Hepatic stellate cell (primary cell): ENCODE results near the gene ADSL.

Source experiments
- DNase-seq: peaks from one replicate; pipeline ENCODE4 v3.0.0; 2011; ENCODE audit warnings: low spot score

Gene ADSL

GRCh38 chr22:40405178-40406062 lies 59.1 kb downstream of the ADSL start:
- no peak for DNase-seq

GRCh38 chr22:40406063-40406890 lies 60.0 kb downstream of the ADSL start:
- no peak for DNase-seq

GRCh38 chr22:40407021-40407761 lies 60.9 kb downstream of the ADSL start:
- DNase-seq: no peak

GRCh38 chr22:40407831-40408717 lies 61.8 kb downstream of the ADSL start:
- no peak for DNase-seq

- DNase-seq: no peak
These were observed 62.7 kb downstream of the ADSL start for GRCh38 chr22:40408718-40409612.

GRCh38 chr22:40409613-40410113 lies 63.4 kb downstream of the ADSL start:
- no peak for DNase-seq

GRCh38 chr22:40410272-40410671 lies 64.0 kb downstream of the ADSL start:
- DNase-seq: peak; percentile 47

- no peak for DNase-seq
These were observed 64.6 kb downstream of the ADSL start for GRCh38 chr22:40410731-40411505.

GRCh38 chr22:40411506-40411861 lies 65.2 kb downstream of the ADSL start:
- DNase-seq: no peak

GRCh38 chr22:40412441-40412840 lies 66.1 kb downstream of the ADSL start:
- no peak for DNase-seq

- no peak for DNase-seq
These were observed 67.6 kb downstream of the ADSL start for GRCh38 chr22:40413873-40414272.

GRCh38 chr22:40414311-40414710 lies 68.0 kb downstream of the ADSL start:
- no peak for DNase-seq

- DNase-seq: no peak
These were observed 68.7 kb downstream of the ADSL start for GRCh38 chr22:40414838-40415505.

GRCh38 chr22:40415531-40416266 lies 69.4 kb downstream of the ADSL start:
- DNase-seq: peak; percentile 38

- DNase-seq: no peak
These were observed 69.9 kb downstream of the ADSL start for GRCh38 chr22:40416267-40416570.

- DNase-seq: no peak
These were observed 70.3 kb downstream of the ADSL start for GRCh38 chr22:40416636-40417035.

GRCh38 chr22:40417041-40417440 lies 70.7 kb downstream of the ADSL start:
- no peak for DNase-seq

GRCh38 chr22:40417881-40418280 lies 71.6 kb downstream of the ADSL start:
- DNase-seq: no peak
